Loucy (cell line): Measurements from ENCODE around the gene NCBP1.

Experiments used
- H2AFZ ChIP-seq: fragments of 200-600 bp; sonication (generic); 2 replicates; pipeline ENCODE4 v1.6.0; 2016; ENCODE audit warnings: antibody characterized with exemption, mild to moderate bottlenecking, low read length, moderate library complexity
- H3F3A ChIP-seq: fragments of 200-600 bp; 2 replicates; pipeline ENCODE4 v1.6.0; 2016; ENCODE audit warnings: antibody characterized with exemption, low read depth, mild to moderate bottlenecking
- H3K27me3 ChIP-seq: fragments of 200-600 bp; sonication (generic); 2 replicates; pipeline ENCODE4 v1.6.1; 2014; ENCODE audit warnings: low read length, mild to moderate bottlenecking; ENCODE audit not compliant: insufficient read depth, poor library complexity, severe bottlenecking
- H3K36me3 ChIP-seq: fragments of 200-600 bp; sonication (generic); 2 replicates; pipeline ENCODE4 v1.6.1; 2016; ENCODE audit warnings: low read length; ENCODE audit not compliant: insufficient read depth
- H3K4me1 ChIP-seq: fragments of 200-600 bp; sonication (generic); 2 replicates; pipeline ENCODE4 v1.5.1; 2014; ENCODE audit warnings: low read length, mild to moderate bottlenecking; ENCODE audit not compliant: insufficient read depth, poor library complexity, severe bottlenecking
- H3K4me2 ChIP-seq: fragments of 200-600 bp; sonication (generic); 2 replicates; pipeline ENCODE4 v1.6.0; 2014; ENCODE audit warnings: antibody characterized with exemption, low read length, low read depth, mild to moderate bottlenecking; ENCODE audit not compliant: poor library complexity, severe bottlenecking
- H3K4me3 ChIP-seq: fragments of 200-600 bp; sonication (generic); 2 replicates; pipeline ENCODE4 v1.5.1; 2014; ENCODE audit warnings: low read length, mild to moderate bottlenecking, mixed read lengths; ENCODE audit not compliant: poor library complexity, severe bottlenecking
- H3K79me2 ChIP-seq: fragments of 200-600 bp; sonication (generic); 2 replicates; pipeline ENCODE4 v1.6.1; 2014; ENCODE audit warnings: low read length; ENCODE audit not compliant: insufficient read depth
- H3K9ac ChIP-seq: fragments of 200-600 bp; sonication (generic); 2 replicates; pipeline ENCODE4 v1.6.0; 2014; ENCODE audit warnings: mild to moderate bottlenecking, low read depth, low read length, moderate library complexity; ENCODE audit not compliant: poor library complexity, severe bottlenecking
- H3K9me2 ChIP-seq: fragments of 200-600 bp; sonication (generic); replicated peaks from 2 replicates; pipeline ENCODE4 v1.6.1; 2016; ENCODE audit warnings: low read depth, low read length, mixed read lengths
- H3K9me3 ChIP-seq: fragments of 200-600 bp; sonication (generic); 2 replicates; pipeline ENCODE4 v1.6.1; 2014; ENCODE audit warnings: mild to moderate bottlenecking, antibody characterized with exemption, low read length, low read depth; ENCODE audit not compliant: insufficient read depth
- H4K20me1 ChIP-seq: fragments of 200-600 bp; sonication (generic); 2 replicates; pipeline ENCODE4 v1.6.0; 2014; ENCODE audit warnings: antibody characterized with exemption, low read length, mild to moderate bottlenecking; ENCODE audit not compliant: insufficient read depth, poor library complexity, severe bottlenecking
- CTCF ChIP-seq: fragments of 200-600 bp; sonication (generic); conservative IDR thresholded peaks from 2 replicates; pipeline ENCODE4 v1.5.1; 2014; ENCODE audit warnings: mild to moderate bottlenecking, antibody characterized with exemption, low read length
- EZH2phosphoT487 ChIP-seq: fragments of 200-600 bp; IDR thresholded peaks from 2 replicates; pipeline ENCODE4 v1.6.1; 2018; ENCODE audit warnings: antibody characterized with exemption, mild to moderate bottlenecking, moderate library complexity, borderline replicate concordance

NCBP1 gene

GRCh38 chr9:97592126-97592525 lies 41.5 kb upstream of the NCBP1 start:
- Histone ChIP-seq H3F3A (no peaks in the 10 kb centered on the region), H3K9ac (no peak overlapping the region), H3K4me1 (no peaks in the 10 kb centered on the region), H3K27me3 (no peaks in the 10 kb centered on the region), H3K36me3 (no peaks in the 10 kb centered on the region), H3K4me3 (no peak overlapping the region), H2AFZ (peak overlapping the region; percentile 44; the same call in 1 of the 2 replicates), H4K20me1 (no peaks in the 10 kb centered on the region), H3K79me2 (no peaks in the 10 kb centered on the region), H3K9me3 (no peaks in the 10 kb centered on the region), H3K4me2 (no peak overlapping the region), H3K9me2 (no peaks in the 10 kb centered on the region)
- TF ChIP-seq CTCF (no peak), EZH2phosphoT487 (no peak)

- Histone ChIP-seq H3F3A (no peaks in the 10 kb centered on the region), H3K4me3 (no peak overlapping the region), H3K9me2 (no peaks in the 10 kb centered on the region), H3K9me3 (no peaks in the 10 kb centered on the region), H2AFZ (no peak overlapping the region), H3K9ac (no peak overlapping the region), H4K20me1 (no peaks in the 10 kb centered on the region), H3K4me2 (no peak overlapping the region), H3K4me1 (no peaks in the 10 kb centered on the region), H3K27me3 (no peaks in the 10 kb centered on the region), H3K36me3 (no peaks in the 10 kb centered on the region), H3K79me2 (no peaks in the 10 kb centered on the region)
- no peak for TF ChIP-seq EZH2phosphoT487
- no peak for TF ChIP-seq CTCF
Measured at GRCh38 chr9:97593960-97594359, 39.7 kb upstream of the NCBP1 start.

GRCh38 chr9:97594381-97594921 lies 39.2 kb upstream of the NCBP1 start:
- TF ChIP-seq EZH2phosphoT487, result no peak
- no peak for TF ChIP-seq CTCF
- no peak overlapping the region for H3K9ac ChIP-seq
- H2AFZ ChIP-seq, result no peak overlapping the region
- H3F3A ChIP-seq, result no peaks in the 10 kb centered on the region
- no peaks in the 10 kb centered on the region for H3K27me3 ChIP-seq
- H3K9me2 ChIP-seq, result no peaks in the 10 kb centered on the region
- no peak overlapping the region for H3K4me3 ChIP-seq
- no peaks in the 10 kb centered on the region for H3K9me3 ChIP-seq
- no peaks in the 10 kb centered on the region for H3K79me2 ChIP-seq
- H3K4me1 ChIP-seq, result no peaks in the 10 kb centered on the region
- no peak overlapping the region for H3K4me2 ChIP-seq
- H4K20me1 ChIP-seq, result no peaks in the 10 kb centered on the region
- H3K36me3 ChIP-seq, result peaks cover 1% of the 10 kb centered on the region; the same call in 1 of the 2 replicates
